Activated T-cell treated with anti-CD3 and anti-CD28 coated beads for 48 hours (primary cell): ENCODE results near the gene TSHB.

Source experiments
- DNase-seq: peaks from one replicate; pipeline ENCODE4 v3.0.0-alpha.2; 2020; ENCODE audit warnings: low read depth

TSHB gene

GRCh38 chr1:115060501-115060900, 30.9 kb downstream of the TSHB start:
- no peak for DNase-seq

- DNase-seq = peak; percentile 74
Observed at GRCh38 chr1:115062542-115063004, 32.9 kb downstream of the TSHB start.

- DNase-seq = no peak
Observed at GRCh38 chr1:115063228-115063901, 33.7 kb downstream of the TSHB start.

- DNase-seq = no peak
Observed at GRCh38 chr1:115064461-115064860, 34.8 kb downstream of the TSHB start.

GRCh38 chr1:115065021-115065420, 35.4 kb downstream of the TSHB start:
- DNase-seq = no peak

GRCh38 chr1:115067161-115067859, 37.7 kb downstream of the TSHB start:
- no peak for DNase-seq

- no peak for DNase-seq
Observed at GRCh38 chr1:115068826-115069585, 39.4 kb downstream of the TSHB start.

DNA sequence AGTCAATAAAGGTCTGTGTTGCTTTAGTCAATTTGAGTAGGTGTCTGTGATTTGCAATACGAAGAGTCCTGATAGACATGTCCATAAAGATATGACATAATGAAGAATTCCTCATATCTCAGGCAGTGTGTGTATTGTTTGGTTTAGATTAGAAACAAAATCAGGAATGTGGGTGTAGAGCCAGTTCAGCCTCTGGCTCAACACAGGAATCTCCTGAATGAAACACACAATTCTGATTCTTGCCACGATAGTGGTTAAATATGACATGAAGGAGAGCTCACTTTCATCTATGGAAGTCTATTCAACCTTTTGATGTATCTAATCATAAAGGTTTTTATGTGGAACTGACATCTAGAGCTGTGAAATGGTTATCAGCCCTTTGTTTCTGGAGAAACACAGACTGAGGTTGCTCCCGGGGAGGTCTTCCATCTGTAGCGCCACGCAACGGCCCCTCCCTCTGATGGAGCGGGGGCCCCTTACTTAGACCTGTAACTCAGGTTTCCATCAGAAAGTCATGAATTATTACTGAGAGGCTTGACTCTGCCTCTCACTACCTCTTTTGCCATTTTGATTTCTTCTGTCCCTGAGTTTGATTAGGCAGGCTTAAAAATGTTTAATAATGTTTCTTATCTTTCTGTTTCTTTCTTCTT, 40.2 kb downstream of the TSHB start:
- DNase-seq = no peak

- no peak for DNase-seq
Observed at GRCh38 chr1:115071012-115071664, 41.5 kb downstream of the TSHB start.

DNA sequence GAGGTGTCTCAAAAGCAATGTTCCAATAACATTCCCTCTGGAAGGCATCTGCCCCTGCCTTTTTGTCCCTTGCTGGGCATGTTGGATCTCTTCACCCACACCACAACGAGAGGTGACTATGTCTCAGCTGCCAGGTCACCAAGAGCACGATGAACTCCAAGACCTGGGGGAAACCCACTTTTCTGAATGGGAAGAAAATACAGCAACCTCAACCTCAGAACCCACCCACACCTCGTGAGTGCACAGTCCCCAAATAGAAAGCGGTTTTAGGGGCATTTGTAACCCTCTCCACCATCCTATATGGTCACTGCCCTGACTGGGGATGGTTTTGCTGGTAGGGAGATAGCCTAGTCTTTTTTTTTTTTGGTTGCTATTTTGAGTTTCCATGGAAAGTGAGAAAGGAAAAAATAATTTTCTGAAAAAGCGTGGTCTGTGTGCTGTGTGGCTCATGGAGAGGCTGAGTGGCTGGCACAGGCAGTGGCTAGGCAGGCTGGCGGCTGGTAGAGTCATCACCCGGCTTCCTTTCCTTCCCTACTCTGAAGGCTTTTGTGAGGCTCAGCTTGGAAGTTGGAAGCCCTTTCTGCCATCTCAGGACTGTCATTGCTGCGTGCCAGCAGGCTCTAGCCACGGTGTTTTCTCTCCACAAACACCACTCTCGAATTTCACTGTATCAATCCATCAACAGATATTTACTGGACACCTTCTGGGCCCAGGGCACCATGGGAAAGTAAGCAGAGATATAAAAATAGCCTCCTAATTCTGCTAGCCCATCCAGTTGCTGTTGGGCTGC, 43.9 kb downstream of the TSHB start:
- peak; percentile 12 for DNase-seq

DNA sequence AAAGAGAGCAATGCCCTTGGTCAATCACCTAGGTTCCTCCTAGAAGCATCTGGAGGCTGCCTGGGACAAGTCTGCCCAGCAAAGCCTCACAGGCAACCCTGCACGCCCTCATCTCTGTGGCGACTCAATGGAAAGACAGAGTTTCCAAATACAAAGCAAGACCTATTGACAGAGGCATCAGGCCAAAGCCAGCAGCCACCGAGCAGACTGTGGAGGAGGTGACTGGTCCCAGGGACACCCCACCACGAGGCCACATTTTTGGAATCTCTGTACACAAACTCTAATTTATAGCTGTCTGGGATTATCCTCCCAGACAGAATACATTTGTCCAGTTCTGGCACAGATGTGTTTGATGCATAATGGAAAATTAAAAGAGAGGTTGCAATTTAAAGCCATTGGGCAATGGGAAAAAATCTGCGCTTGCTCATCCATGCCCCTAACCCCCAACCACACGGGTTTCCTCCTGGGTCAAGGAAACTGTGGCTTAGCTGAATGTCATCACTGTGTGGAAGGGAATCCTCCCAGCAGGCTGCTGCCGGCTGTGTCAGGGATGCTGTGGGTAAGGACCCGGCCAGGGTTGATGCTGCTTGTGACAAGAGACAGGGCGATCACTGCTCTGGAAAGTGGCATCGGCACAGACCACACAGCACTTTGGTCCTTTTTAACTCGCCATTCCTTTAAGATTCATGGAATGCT, 45.4 kb downstream of the TSHB start:
- no peak for DNase-seq

- no peak for DNase-seq
Observed at GRCh38 chr1:115076384-115076915, 46.8 kb downstream of the TSHB start.

DNA sequence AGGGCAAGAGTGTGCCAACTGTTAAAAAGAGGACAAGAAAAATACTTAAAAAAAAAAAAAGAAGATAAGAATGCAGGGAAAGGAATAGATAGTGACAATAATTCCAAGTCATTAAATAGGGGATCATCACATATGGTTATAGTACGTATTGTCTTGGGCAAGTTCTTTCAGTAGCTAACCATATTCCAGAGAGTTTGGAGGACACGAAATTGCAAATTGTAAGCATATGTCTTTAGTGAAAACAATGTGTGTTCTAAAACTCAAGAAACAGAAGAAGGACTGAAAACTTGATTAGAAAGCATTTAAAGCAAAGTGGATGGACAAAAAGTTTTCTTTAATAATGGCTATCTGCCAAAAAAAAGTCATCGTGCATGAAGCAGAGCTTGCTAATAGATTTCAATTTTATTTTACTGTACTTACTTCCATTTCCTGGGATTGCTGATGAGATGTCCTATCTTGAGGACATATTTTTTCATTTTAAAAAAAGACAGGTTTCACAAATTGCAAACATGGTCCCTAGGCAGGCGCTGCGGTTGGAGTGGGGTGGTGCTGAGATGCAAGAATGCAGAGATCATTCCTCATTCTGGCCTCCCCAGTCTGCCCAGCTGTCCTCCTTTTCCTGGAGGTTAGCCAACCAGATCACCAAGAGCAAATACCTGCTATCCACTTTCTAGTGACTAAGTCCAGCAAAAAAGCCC, 47.8 kb downstream of the TSHB start:
- no peak for DNase-seq

DNA sequence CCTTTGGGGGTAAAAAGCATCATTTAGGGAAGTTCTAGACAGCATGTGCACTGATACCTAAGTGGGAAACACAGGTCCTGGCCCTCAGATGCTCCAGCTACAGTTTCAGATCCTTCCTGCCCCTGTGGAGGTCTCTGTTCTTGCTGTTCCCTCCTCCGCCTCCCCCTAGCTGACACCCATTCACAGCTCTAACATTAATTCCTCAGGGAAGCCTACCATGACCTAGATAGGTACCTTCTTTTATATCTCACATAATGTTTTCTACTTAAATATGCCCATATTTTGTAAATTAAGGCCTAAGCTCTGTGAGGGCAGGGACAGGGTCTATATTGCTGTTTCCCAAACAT, 48.3 kb downstream of the TSHB start:
- no peak for DNase-seq

GRCh38 chr1:115078708-115079107, 49.1 kb downstream of the TSHB start:
- no peak for DNase-seq

- no peak for DNase-seq
Observed at GRCh38 chr1:115082949-115083348, 53.3 kb downstream of the TSHB start.
